SHP77 treated with DMSO at 0.1 percent for 48 hours (cell line): Measurements from ENCODE around the gene POLG.

Experiments
- DNase-seq: peaks from one replicate; lab custom pipeline; 2025; lab: John Stamatoyannopoulos, UW

POLG gene

DNA sequence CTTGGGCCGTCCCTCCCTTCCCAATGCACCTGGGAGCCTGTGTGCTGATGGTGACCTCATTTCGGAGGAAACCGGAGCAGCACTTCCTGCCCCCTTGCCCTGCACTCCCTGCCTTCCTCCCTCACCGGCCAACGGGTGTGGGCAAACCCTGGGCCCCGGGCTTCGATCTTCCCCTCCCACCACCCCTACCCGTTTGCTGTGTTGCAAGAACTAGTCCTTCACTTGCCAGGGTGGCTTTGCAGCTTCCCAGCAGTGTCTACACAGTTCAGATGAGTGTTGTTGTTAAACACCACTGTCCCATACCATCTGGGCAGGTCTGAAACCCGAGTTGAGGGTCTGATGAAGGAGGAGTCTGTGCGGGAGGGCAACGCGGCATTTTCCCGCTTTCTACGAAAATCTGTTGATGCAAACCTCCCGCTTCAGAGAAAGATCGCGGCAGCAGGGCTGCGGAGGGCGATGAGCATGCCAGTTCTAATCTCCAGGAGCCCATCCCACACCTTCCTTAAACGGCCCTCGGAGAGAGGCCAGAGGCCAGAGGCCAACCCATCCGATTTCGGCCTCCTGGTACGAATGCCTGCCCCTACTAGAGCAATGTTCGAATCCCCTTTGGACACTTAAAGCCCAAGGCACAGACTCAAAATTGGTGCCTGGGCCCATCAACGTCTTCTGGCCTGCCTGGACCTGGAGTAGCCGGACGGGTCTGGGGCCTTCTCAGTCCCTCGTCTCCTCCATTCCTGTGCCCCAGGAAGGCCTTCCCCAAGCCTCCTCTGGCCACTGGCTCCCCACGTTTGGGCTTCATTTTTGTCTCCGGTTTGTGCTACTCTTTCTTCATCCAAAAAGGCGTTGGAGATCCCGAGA, 35.7 kb upstream of the POLG start:
- DNase-seq, result no peak

DNA sequence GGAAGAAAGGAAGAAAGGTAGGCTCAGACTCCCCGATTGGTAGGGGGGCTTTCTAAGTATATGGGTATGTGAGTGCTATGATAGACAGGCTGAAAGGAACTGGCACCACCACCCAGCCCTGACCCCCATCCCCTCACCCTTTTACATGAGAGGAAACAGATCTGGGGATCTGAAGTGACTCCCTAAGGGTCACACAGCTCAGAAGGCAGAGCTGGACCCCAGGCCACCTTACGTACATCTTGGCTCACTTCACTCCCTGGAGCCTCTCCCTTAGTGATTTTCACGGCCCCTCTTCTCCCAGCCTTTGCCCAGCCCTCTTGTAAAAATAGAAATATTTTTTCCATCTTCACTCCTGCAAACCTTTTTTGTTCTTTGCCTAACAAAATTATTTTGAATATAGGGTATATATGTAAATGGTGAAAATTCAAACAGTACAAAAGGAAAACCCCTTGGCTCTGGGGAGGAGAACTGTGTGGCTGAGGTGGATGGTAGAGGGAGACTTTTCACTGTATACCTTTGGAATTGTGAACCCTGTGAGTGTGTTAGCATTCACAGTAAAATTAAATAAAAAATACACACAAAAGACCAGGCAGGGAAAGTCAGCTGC, 34.8 kb upstream of the POLG start:
- DNase-seq, result no peak

DNA sequence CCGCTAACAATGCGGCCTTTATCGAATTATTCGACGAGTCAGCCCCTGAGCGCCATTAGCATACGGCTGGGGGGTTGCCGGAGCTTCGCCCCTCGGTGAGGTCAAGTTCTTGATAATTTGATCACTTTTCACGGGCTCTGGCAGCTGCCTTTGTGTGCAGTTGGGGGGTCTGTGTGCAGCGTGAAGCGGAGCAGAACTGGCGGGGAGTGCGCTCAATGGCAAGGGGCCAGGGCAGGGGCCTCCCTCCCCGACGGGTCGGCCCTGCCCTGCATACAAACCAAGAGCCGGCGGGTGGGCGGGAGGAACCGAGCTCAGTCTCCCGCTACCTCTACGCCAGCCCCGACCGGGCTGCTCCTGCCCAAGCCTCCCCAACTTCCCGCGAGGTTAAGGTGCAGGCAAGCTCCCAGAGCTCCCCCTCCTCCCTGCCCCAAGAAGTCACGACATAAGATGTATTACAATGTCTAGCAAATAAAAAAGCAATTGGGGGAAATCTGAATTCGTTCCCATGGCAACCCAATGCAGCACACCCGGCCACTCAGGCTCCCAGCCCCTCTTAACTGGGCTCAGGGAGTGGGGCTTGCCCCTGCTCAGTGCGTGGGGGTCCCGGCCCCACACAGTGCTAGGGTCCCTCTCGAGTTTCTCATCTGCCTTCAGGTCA, 34.1 kb upstream of the POLG start:
- DNase-seq, result no peak

DNA sequence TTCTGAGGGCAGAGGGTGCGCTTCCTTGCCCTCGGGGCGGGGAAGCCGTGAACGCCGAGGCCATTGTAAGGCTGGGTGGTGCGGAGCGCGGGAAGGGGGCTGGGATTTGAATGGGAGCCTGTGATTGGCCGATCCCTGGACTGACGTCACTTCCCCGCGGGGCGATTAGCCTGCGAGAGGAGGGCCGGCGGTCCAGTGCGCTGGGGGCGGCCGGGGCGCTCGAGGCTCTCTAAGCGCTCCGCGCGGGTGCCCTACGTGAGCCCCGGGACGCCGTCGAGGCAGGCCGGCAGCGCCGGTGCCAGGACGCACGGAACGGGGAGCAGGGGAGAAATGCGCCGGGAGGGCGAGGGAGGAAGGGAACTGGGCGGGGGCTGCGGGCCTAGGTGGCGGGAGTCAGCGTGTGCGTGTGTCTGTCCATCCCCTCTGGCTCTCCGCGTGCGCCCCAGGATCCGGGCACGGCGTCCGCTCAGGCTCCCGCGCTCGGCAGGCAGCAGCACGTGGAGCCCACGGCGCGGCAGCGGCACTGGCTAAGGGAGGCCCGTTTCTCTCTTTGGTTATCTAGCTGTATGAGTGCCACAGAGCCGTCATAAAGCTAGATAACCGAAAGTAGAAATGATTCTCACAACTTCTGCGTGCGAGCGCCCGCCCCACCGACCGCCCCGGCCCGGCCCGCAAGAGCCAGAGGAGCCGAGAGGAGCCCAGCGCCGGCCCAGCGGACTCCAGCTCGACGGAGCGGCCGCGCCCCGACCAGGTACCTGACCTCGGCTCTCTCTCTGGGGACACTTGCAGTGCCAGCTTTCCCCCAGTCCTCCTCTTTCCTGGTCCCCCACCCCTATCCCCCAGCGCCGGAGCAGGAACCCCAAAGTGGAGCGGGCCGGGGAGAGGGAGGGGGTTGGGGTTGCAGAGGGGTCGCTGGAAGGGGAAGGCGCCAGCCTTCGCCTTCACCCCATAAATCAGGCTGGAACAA, 33.1 kb upstream of the POLG start:
- DNase-seq, result no peak

DNA sequence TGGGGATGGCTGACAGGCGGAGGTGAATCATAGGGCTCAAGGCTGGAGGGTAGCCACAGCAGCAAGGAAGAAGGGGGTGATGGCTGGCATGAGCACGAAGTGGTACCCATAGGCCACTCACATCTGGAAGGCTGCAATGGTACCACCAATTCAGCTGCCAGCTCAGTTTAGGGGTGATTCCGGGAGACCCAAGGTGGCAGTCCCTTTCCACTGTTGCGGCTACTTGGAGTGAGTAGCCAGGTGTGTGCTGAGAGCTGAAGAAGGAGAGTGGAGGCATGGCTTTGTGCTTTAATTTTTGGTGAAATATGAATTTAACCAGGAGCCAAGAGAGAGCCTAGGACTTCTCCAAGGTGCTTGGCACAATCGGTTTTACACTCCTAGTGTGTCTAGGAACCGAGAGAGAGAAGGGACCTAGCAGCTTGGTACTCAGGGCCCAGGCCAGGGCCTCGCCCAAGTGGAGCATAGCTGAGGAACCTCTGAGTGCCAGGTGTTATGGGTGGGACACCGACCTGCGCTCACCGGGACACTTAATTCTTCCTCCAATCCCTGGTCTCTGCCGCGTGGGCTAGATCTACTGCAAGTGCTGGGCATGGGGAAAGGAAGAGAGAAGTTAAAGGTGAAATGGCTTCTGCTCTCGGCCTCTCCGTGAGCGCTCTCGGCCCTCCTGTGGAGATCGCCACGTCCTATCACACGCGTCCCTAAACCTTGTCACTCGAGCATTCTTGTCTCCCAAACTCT, 32.2 kb upstream of the POLG start:
- DNase-seq, result no peak

DNA sequence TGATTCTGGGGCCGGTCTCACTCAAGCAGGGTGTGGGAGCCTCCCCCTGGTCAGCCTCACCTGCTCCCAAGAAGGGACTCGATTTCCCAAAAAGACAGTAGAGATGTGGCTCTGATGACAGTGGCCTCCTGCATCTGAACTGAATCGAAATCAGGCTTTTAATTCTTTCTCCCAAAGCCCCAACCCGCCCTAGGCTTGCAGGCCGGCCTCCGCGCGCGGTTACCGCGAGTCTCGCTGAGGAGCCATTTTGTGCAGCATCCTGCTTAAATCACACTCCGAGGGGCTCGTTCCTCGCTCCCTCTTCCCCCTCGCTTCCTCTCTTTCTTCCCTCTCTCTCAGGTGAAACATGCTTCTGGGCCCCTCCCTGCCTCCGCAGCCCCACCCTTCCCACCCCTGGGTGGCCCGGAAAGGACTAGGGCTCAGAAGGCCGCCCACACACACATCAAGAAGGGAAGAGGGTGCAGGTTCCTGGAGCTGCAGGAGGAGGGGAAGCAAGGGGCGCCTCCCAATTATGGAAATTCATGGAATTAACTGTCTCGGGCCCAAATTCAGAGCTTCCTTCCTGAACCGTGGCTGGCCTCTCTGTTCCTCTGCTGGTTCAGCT, 30.9 kb upstream of the POLG start:
- no peak for DNase-seq

DNA sequence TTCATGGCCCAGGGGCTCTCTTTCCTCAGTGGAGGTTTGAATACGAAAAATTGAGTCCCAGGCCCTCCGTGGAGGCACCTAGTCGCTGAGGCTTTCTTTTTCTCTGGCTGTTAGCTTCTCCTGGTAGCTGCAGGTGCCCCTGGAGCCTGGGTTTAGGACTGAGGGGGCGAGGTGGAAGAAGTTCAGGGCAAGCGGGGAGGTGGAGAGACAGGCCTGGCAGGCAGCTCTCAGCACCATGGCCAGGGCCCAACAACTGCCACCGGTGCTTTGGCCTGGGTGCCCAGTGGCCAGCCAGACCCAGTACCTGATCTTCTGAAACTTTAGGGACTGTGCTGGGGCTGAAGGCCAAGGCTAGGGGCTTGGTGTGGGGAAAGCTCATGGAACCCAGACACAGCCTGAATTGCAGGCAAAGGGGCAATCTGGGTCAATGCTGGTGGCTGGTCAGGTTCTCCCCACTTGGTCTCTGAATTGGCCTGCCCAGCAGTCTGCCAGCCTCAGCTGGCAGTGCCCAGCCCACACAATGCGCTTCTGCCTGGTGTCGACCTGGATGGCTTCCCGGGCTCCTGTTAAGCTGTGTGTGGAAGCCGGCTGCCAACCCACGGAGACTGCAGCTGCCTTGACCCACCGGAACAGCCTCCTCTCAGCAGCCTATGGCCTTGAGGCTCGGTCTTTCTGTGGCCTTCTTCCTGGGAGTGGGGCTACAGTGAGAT, 30.3 kb upstream of the POLG start:
- DNase-seq, result no peak

DNA sequence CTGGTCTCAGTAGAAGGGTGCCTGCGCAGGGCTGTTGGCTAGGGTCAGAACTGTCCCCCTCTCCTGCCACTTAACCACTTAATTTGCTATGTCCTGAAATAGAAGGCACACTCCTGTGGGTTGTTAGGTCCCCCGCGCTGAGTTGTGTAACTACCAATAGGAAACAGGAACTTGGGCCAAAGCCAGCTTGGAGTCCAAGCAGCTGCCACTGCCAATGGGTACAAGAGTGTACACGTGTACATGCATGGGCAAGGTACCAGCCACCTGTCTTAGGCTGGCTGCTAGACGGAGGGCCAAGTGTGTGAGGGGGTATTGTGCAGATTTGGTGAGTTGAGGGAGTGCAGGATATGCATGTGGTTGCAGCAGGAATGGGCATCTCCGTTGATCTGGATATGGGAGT, 29.7 kb upstream of the POLG start:
- peak; percentile 60 for DNase-seq

DNA sequence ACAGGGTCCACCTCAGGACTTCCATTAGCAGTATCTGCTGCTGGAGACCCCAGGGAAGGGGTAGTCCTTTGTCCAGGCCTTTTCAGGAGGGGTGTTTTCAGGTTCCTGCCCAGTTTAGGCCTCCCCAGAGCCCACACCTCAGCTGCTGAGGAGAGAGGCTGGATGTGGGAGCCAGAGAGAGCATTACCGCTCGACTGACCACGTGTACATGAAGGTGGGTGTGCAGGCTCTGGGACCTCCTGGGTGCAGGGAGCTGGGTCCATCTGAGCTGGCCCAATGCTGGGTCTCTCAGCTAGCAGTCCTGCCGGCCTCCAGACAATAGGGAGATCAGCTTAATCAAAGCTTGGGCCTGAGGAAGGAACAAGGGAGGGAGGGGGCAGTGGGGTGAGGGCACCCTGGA, 29.1 kb upstream of the POLG start:
- no peak for DNase-seq

DNA sequence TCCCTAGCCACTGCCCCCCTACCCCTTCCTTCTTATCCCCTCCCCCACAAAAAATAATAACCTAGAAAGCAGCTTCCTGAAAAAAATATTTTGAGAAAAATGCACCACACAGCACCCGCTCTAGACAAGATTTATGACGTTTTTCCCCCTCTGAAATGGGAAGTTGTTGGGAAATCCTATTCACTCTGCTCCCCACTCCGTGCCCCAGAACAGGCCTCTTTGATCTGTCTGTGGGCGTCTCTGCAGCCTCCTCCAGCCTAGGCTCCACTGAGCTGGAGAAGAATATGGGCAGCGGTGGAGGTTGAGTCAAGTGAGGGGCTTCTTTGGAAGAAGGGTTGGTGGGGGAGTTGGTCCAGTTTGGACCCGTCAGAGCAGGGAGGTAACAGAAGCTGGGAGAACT, 28.5 kb upstream of the POLG start:
- DNase-seq, result no peak

DNA sequence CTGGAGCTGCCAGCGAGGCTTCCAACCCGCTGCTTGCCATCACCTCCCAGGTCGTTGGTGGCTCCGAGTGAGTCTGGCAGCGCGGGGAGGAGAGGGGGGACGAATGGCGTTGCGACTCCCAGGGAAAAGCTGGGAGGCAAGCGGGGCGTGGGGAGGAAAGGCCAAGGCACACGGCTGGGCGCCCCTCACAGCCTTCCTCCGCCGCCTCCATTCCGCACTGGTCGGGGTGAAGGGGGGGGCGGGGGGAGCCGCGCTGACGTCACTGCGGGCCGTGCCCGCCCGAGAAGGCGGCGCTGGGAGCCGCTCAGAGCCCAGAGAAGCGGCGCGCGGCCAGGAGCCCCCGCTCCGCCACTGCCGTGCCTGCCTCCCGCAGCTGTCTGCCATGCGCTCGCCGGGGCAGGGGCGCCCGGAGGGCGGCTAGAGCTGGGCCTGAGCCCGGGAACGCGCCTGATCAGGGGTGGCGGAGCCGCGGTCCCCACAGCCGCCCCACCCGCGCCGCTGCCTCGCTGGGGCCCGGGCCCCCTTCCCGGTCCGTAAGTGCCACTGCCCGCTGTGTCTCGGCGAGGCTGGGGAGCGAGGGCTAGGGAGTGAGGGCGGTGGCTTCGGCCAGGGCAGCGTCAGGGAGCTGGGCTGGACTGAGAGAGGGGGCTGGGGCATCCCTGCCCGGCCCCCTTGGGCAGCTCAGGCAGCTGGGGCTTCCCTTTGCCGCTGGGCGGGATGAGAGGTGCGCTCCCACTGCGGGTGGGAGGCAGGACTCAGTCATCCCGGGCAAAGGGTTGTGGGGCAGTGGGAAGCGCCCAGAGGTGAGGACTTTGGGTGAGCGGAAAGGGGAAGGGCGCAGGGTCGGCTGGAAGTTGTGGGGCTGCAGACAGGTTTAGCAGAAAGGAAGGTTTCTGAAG, 27.8 kb upstream of the POLG start:
- DNase-seq, result no peak

DNA sequence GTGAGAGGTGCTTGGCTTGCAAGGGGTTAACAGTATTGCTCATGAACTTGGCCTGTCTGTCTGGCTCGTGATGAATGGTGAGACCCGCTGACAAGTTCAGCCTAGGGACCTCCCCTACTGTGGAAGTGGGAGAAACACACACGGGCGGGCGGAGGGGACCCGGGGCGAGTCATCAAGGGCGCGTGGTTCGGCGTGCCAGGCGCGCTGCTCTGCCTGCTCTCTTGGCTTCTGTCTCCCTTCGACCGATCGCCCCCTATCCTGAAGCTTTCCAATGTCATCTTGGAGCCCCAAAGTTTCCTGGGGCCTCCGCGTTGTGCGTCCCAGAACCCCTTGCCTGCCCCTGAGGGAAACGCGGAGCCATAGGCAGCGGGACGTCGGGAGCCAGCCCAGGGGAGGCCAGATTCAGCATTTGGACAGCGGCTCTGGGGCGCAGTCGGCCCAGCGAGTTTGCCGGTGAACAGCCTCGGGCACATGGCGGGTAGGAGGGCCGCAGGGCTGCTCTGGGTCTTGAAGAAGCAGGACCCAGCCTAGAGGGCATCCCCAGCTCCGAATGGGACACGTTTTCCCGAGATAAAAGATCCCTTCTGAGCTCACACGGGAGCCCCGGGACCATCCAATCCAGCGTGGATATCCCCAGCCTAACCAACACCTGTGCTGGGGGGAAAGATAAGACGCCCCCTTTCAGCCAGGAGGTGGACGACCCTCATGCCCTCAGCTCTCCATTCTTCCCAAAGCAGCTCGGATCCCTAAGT, 27.0 kb upstream of the POLG start:
- DNase-seq, result no peak

DNA sequence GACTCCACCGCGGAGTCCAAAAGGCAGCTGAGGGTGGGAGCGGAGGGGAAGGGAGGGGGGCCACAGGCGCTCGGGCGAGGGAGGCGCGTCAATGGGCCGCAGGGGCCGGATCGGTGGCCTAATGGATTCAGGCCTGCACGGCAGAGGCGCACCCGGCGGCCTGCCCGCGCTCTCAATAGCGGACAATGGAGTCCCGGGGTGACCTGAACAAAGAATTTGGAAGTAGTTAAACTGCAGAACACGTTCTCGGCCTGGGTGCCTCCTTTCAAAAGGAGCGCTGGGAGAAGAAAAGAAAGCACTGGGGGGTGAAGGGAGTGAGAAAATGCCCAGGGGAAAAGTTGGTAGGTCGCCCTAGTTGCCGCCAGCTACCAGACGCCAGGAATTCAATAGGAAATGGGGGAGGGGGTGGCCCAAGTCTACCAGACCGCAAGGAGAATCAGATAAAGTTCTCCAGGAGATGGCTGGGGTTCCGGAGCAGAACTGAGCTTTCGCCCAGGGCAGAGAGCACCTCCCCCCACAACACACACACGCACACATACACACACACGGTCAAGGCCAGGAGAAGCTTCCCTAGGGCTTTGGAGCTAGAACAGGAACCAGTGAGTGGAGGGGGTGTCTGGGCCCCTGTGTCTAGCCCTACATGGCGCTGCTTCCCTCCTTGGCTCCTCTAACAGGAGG, 25.8 kb upstream of the POLG start:
- no peak for DNase-seq

DNA sequence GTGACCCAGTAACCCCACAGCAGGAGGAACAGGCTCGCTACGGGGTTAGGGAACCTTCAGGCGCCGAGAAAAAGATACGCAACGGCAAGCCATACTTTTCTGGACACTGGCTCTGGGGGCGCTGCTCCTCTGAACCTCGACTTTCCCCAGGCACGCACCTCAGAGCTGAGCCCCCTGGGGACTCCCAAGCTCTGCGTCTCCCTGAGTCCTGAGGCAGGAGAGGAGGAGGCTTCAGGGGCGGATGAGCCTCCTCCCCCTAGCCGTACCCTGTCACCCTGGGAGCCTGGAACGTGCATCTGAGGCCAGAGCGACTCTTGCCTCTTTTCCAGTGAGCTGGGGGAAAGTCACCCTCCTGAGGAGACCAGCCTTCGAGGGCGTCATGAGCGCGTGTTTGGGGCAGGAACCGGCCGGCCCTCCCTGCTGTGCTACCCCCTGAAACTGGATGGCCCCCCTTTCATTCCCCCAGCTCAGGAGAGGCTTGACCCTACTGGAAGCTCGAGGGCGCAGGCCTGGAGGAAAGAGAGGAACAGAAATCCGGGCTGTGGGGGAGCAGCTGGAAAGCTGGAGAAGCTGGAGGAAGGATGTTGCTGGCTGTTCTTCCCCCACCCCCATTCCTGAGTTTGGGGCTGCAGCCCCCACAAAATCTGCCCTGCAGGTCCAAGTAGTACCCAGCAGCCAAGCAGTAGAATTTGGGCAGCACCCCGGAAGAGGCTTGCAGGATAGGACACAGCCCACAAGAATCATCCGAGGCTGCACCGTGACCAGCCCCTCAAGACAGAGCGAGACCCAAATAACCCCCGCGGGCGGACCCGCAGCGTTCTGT, 25.1 kb upstream of the POLG start:
- no peak for DNase-seq

DNA sequence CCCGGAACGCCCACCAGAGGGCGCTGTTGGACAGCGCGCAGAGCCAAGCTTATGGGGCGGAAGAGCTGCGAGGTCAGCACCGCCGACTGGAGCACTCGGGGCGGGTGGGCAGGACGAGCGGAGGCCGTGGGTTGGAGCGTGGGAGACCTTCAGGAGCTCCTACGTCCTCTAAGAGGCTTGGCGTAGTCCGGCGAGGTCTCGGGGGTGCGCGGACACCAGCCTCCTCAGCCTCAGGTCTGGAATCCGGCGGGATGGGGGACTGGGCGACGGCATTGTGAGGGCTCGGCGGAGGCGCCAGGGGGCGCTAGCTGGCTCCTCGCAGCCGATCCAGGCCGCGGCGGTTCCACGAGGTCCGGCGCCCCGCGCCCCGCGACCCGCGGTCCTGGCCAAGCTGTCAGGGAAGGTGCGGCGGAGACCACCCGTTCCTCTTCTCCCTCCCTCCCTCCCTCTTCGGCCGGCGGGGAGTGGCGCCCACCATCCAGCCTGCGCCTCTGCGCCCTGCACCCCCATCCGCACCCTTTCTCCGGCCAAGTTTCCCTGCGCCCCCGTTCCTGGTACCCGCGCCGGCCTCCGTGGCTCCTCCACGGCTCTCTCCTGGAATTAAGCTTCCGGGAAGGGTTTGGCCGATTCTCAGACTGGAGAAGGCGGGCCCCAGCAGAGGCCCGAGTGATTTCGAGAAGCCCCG, 24.3 kb upstream of the POLG start:
- peak; percentile 31 for DNase-seq

DNA sequence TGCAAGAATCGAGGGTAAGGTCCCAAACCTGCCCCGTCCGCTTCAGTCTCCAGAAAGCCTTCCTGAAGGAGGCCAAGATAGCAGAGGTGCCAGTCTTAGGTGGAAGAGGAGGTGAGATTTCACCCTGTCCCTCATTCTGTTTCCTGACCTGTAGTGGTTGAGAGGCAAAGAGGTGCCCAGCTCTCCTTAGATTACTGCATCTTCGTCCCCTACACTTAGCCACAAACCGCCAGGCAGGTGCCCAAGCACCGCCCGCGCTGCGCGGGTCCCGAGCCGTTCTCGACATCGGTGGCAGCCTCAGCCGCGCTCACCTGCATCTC, 23.8 kb upstream of the POLG start:
- DNase-seq, result no peak
